Suprapubic skin (tissue), 4 donors: Measurements from ENCODE around the gene OR1C1. TPM values are rescaled to one million over a fixed set of nuclear protein-coding genes. Genes with fewer than 3 reads are reported as not detected.
"Not testable (repeated sequence)": the region's sequence is repeated elsewhere in the genome, so short reads cannot be mapped to it uniquely, and the experiment has no call there.

ENCODE experiments used
- DNase-seq, 2 donors: peaks; one replicate each; pipeline ENCODE4 v3.0.0-alpha.2; 2019; ENCODE audit warnings: low spot score in 2 of 2
- H3K27ac ChIP-seq: fragments of 200-600 bp; sonication (generic); one replicate; pipeline ENCODE4 v1.5.1; 2019
- H3K27me3 ChIP-seq: fragments of 200-600 bp; sonication (generic); one replicate; pipeline ENCODE4 v1.5.1; 2019
- H3K36me3 ChIP-seq: fragments of 200-600 bp; sonication (generic); one replicate; pipeline ENCODE4 v1.5.1; 2019
- H3K4me1 ChIP-seq: fragments of 200-600 bp; sonication (generic); one replicate; pipeline ENCODE4 v1.5.1; 2019
- H3K4me3 ChIP-seq: fragments of 200-600 bp; sonication (generic); one replicate; pipeline ENCODE4 v1.5.1; 2019; ENCODE audit warnings: mild to moderate bottlenecking
- H3K9me3 ChIP-seq: fragments of 200-600 bp; sonication (generic); one replicate; pipeline ENCODE4 v1.5.1; 2019
- EP300 ChIP-seq: sonication (generic); formaldehyde crosslinking; IDR thresholded peaks from one replicate; pipeline ENCODE4 v1.6.1; 2017; ENCODE audit warnings: antibody characterized with exemption
- POLR2A ChIP-seq, 2 donors: fragments of 450-650 bp; IDR thresholded peaks; one replicate each; pipeline ENCODE4 v1.6.1; 2017; ENCODE audit warnings: antibody characterized with exemption in 2 of 2, mild to moderate bottlenecking in 2 of 2, moderate library complexity in 2 of 2
- POLR2AphosphoS5 ChIP-seq, 3 donors: sonication (generic); formaldehyde crosslinking; IDR thresholded peaks; one replicate each; pipeline ENCODE4 v1.6.1; 2017; ENCODE audit warnings: antibody characterized with exemption in 3 of 3
- WGBS: methylation state at CpG from one replicate; pipeline ENCODE4 v1.1.5; 2018; 5-methylcytosine and 5-hydroxymethylcytosine counted together
- total RNA-seq, 4 donors: library from RNA; depleted of rRNA; stranded (reverse); fragments of >200 nt; gene quantifications; one replicate each; pipeline ENCODE4 v1.1.0, GENCODE V29; 2016
- TF ChIP-seq, protein P1 (sequence below), 2 donors: fragments of 200-600 bp in 1 of 2; fragments of 450-650 bp in 1 of 2; sonication (generic) in 1 of 2; IDR thresholded peaks; one replicate each; pipeline ENCODE4 v1.5.1; 2016 to 2019; ENCODE audit warnings: antibody characterized with exemption in 2 of 2, mild to moderate bottlenecking in 1 of 2, moderate library complexity in 1 of 2

The OR1C1 gene, protein sequence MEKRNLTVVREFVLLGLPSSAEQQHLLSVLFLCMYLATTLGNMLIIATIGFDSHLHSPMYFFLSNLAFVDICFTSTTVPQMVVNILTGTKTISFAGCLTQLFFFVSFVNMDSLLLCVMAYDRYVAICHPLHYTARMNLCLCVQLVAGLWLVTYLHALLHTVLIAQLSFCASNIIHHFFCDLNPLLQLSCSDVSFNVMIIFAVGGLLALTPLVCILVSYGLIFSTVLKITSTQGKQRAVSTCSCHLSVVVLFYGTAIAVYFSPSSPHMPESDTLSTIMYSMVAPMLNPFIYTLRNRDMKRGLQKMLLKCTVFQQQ
- not detected for total RNA-seq

DNA sequence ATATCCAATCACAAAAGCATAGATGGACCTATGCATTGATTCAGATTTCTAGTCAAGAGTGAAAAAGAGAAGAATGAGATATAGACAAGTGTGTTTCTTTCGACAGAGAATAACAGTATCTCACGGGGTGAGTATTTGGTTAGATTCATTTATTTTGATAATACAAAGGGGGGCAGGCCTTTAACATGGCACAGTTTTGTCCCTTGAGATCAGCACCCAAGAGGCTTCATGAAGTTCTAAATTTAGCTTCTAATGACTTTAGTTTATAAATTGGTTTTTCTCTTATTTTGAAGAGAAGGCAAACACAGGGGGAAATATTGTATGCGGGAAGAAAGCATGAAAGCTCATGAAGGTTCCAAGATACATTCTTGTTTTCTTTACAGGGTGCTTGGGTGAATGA lies at the start of gene OR1C1:
TSS of gene OR1C1 (minus strand) at position 101 of the 400 bp plus-strand sequence. CDS start 2,150 bp downstream, outside the sequence.
- H3K36me3 ChIP-seq: no peaks in the 10 kb centered on the region
- DNase-seq: no peak
- H3K9me3 ChIP-seq: no peaks in the 10 kb centered on the region
- no peak within 1 kb of the TSS for H3K4me3 ChIP-seq
- WGBS: 93% methylated on average over 3 of the region's 3 CpGs
- H3K4me1 ChIP-seq: no peaks in the 10 kb centered on the region
- no peak within 1 kb of the TSS for H3K27ac ChIP-seq
- TF ChIP-seq EP300: no peak
- TF ChIP-seq, protein P1, sequence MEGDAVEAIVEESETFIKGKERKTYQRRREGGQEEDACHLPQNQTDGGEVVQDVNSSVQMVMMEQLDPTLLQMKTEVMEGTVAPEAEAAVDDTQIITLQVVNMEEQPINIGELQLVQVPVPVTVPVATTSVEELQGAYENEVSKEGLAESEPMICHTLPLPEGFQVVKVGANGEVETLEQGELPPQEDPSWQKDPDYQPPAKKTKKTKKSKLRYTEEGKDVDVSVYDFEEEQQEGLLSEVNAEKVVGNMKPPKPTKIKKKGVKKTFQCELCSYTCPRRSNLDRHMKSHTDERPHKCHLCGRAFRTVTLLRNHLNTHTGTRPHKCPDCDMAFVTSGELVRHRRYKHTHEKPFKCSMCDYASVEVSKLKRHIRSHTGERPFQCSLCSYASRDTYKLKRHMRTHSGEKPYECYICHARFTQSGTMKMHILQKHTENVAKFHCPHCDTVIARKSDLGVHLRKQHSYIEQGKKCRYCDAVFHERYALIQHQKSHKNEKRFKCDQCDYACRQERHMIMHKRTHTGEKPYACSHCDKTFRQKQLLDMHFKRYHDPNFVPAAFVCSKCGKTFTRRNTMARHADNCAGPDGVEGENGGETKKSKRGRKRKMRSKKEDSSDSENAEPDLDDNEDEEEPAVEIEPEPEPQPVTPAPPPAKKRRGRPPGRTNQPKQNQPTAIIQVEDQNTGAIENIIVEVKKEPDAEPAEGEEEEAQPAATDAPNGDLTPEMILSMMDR (IDR thresholded peaks at IDR 0.05): no peak
- no peaks in the 10 kb centered on the region for H3K27me3 ChIP-seq

- Histone ChIP-seq H3K27me3 (no peaks in the 10 kb centered on the region), H3K9me3 (no peaks in the 10 kb centered on the region), H3K27ac (no peak overlapping the region), H3K36me3 (no peaks in the 10 kb centered on the region), H3K4me3 (no peak overlapping the region), H3K4me1 (no peaks in the 10 kb centered on the region)
- TF ChIP-seq POLR2AphosphoS5 (IDR thresholded peaks at IDR 0.05) (no peak), EP300 (no peak), POLR2A (IDR thresholded peaks at IDR 0.05) (no peak)
- TF ChIP-seq, protein P1 (IDR thresholded peaks at IDR 0.05): no peak
- WGBS: 36% methylated on average over 2 of the region's 2 CpGs
- DNase-seq: no peak
Observed at GRCh38 chr1:247797518-247797917, 37.2 kb upstream of the OR1C1 start.

DNA sequence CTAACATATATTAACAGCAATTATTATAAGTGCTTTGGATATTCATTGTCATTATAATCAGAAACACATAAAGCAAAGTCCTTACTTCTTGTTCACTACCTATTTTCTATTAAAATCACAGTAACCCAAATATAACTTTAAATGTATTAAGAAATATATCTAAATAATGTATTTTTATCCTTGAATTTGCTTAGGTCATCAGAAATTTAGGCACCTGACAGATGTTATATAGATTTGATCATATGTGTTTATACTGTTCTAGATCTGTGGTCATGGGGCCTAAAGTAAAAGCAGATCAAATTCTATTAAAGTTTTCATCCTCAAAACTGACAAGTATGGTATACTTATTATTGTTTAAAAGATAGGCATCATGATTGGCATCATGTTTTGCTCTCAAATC lies 9.2 kb upstream of the OR1C1 start:
- no peak for DNase-seq
- H3K4me3 ChIP-seq: no peak overlapping the region
- no peak overlapping the region for H3K27ac ChIP-seq
- H3K4me1 ChIP-seq: no peaks in the 10 kb centered on the region
- TF ChIP-seq EP300 (no peak), POLR2A (IDR thresholded peaks at IDR 0.05) (no peak), POLR2AphosphoS5 (IDR thresholded peaks at IDR 0.05) (no peak)
- TF ChIP-seq, protein P1 (IDR thresholded peaks at IDR 0.05): no peak
- H3K9me3 ChIP-seq: no peaks in the 10 kb centered on the region
- H3K36me3 ChIP-seq: no peaks in the 10 kb centered on the region
- no peaks in the 10 kb centered on the region for H3K27me3 ChIP-seq

GRCh38 chr1:247754311-247754710 lies 6.0 kb downstream of the OR1C1 start:
- H3K4me1 ChIP-seq, H3K27ac ChIP-seq, H3K27me3 ChIP-seq, H3K36me3 ChIP-seq, DNase-seq, H3K4me3 ChIP-seq: not testable (repeated sequence)
- 97% methylated on average over 1 of the region's 1 CpG for WGBS
- H3K9me3 ChIP-seq: peaks cover 12% of the 10 kb centered on the region

GRCh38 chr1:247749870-247750269 lies 10.5 kb downstream of the OR1C1 start:
- no peaks in the 10 kb centered on the region for H3K36me3 ChIP-seq
- no peaks in the 10 kb centered on the region for H3K4me1 ChIP-seq
- no peak for DNase-seq
- no CpG with 5 or more reads among the region's 1 CpG for WGBS
- H3K27ac ChIP-seq: no peak overlapping the region
- H3K27me3 ChIP-seq: no peaks in the 10 kb centered on the region
- TF ChIP-seq, protein P1 (IDR thresholded peaks at IDR 0.05): no peak
- TF ChIP-seq EP300 (no peak), POLR2AphosphoS5 (IDR thresholded peaks at IDR 0.05) (no peak), POLR2A (IDR thresholded peaks at IDR 0.05) (no peak)
- H3K4me3 ChIP-seq: no peak overlapping the region
- H3K9me3 ChIP-seq: peaks cover 22% of the 10 kb centered on the region

- 90% methylated on average over 2 of the region's 2 CpGs for WGBS
- TF ChIP-seq EP300: no peak
- TF ChIP-seq, protein P1 (IDR thresholded peaks at IDR 0.05): no peak
- H3K36me3 ChIP-seq: no peaks in the 10 kb centered on the region
- H3K4me1 ChIP-seq: no peaks in the 10 kb centered on the region
- H3K4me3 ChIP-seq: no peak within 1 kb of the TSS
- no peaks in the 10 kb centered on the region for H3K27me3 ChIP-seq
- H3K27ac ChIP-seq: no peak within 1 kb of the TSS
- peaks cover 22% of the 10 kb centered on the region for H3K9me3 ChIP-seq
- DNase-seq: no peak
Observed at GRCh38 chr1:247748041-247748440, 12.3 kb downstream of the OR1C1 start, which contains the start of gene OR14A2. Gene OR14A2, minus strand, starts transcription at chr1:247748141.
